HG03095 (cell line): ENCODE data around the gene CRABP1.

Experiments used
- ATAC-seq: cut with Tn5 transposase; IDR thresholded peaks from one replicate; pipeline ENCODE4 v1.9.1; 2021; ENCODE audit warnings: moderate library complexity; ENCODE audit not compliant: unreplicated experiment

Gene CRABP1

DNA sequence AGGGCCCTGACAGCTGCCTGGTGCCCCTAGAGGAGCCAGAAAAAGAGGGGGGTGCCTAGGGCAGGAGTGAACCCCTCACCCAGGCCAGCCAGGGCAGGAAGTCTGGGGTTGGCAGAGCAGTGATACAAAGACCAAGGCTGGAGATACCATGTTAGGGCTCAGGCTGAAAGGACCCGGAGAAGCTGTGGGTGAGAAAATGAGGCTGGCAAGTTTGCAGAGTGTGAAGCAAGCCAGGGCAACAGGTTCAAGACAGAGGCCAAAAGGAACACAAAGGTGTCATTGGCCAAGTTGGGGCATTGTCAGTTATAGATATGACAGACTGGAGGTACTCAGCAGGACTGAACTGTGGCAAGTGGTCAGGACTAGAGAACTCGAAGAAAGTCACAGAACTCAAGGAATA is 57.2 kb downstream of the CRABP1 start:
- no peak for ATAC-seq
